Ectodermal cell (in vitro differentiated cells): Measurements from ENCODE around the gene AP3D1.

Experiments used
- H3K27ac ChIP-seq: 2 replicates; pipeline ENCODE4 v1.7.0; 2013; ENCODE audit warnings: mild to moderate bottlenecking, low read depth, low read length; ENCODE audit not compliant: insufficient read depth, poor library complexity, severe bottlenecking
- H3K27me3 ChIP-seq: 2 replicates; pipeline ENCODE4 v1.7.0; 2013; ENCODE audit warnings: mild to moderate bottlenecking, low read length; ENCODE audit not compliant: insufficient read depth, control insufficient read depth, poor library complexity, severe bottlenecking
- H3K36me3 ChIP-seq: one replicate; pipeline ENCODE4 v1.7.0; 2013; ENCODE audit warnings: low read length; ENCODE audit not compliant: control insufficient read depth, insufficient read depth
- H3K4me1 ChIP-seq: one replicate; pipeline ENCODE4 v1.7.0; 2013; ENCODE audit warnings: low read length; ENCODE audit not compliant: control insufficient read depth, insufficient read depth
- H3K4me3 ChIP-seq: 2 replicates; pipeline ENCODE4 v1.7.0; 2013; ENCODE audit warnings: low read depth, low read length, control low read depth; ENCODE audit not compliant: insufficient read depth
- H3K9me3 ChIP-seq: 2 replicates; pipeline ENCODE4 v1.7.0; 2013; ENCODE audit warnings: mild to moderate bottlenecking, low read length, moderate library complexity; ENCODE audit not compliant: control insufficient read depth
- WGBS, 2 experiments: methylation state at CpG; one replicate each; pipeline ENCODE4 v1.1.7; 2013; ENCODE audit warnings: missing lambda C conversion rate in 2 of 2; 5-methylcytosine and 5-hydroxymethylcytosine counted together

AP3D1 gene

GRCh38 chr19:2110822-2111221 lies 40.5 kb downstream of the AP3D1 start:
- Histone ChIP-seq H3K4me1 (no peaks in the 10 kb centered on the region), H3K27me3 (no peaks in the 10 kb centered on the region), H3K27ac (no peak overlapping the region), H3K9me3 (no peaks in the 10 kb centered on the region), H3K4me3 (no peak overlapping the region), H3K36me3 (peaks cover 63% of the 10 kb centered on the region)
- 93 to 95% methylated on average over 13 of the region's 13 CpGs for WGBS, 2 experiments

DNA sequence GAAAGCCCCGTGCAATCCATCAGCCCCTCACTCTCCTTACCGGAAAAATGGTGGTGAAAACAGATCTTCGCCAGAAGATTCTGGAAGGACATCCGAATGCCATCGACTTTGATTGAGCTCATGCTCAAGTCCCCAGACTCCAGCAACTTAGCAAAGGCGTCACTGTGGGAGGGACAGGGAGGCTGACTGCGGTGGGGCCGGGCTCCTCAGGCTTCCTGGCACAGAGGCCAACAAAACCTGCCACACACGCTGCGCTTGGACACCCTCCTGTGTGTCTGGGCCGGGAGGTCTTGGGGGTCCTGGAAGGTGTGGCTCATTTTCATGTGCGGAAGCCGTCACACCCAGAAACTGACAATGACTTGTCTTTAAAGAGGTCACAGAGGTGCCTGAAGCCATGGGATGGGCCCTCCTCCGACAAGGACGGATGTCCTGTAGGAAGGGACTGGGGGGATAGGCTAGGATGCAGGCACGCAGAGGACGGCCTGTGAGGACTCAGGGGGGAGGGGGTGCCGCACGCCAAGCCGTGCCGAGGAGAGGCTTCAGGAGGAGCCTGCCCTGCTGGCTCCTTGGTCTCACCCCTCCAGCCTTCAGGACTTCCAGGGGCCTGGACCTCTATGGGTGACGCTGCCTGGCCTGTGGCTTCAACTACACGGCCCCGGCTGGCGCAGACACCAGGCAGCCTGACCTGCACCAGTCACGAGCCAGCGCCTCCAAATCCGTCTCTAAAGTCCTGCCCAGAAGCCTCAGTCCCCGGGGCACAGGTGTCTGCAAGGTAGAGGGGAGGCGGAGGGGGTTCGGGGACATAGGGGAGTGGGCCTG lies 42.1 kb downstream of the AP3D1 start:
- 96% methylated on average over 31 of the region's 31 CpGs for WGBS, 2 experiments
- Histone ChIP-seq H3K4me1 (no peaks in the 10 kb centered on the region), H3K27ac (no peak overlapping the region), H3K27me3 (no peaks in the 10 kb centered on the region), H3K4me3 (no peak overlapping the region), H3K9me3 (no peaks in the 10 kb centered on the region), H3K36me3 (peaks cover 56% of the 10 kb centered on the region)

DNA sequence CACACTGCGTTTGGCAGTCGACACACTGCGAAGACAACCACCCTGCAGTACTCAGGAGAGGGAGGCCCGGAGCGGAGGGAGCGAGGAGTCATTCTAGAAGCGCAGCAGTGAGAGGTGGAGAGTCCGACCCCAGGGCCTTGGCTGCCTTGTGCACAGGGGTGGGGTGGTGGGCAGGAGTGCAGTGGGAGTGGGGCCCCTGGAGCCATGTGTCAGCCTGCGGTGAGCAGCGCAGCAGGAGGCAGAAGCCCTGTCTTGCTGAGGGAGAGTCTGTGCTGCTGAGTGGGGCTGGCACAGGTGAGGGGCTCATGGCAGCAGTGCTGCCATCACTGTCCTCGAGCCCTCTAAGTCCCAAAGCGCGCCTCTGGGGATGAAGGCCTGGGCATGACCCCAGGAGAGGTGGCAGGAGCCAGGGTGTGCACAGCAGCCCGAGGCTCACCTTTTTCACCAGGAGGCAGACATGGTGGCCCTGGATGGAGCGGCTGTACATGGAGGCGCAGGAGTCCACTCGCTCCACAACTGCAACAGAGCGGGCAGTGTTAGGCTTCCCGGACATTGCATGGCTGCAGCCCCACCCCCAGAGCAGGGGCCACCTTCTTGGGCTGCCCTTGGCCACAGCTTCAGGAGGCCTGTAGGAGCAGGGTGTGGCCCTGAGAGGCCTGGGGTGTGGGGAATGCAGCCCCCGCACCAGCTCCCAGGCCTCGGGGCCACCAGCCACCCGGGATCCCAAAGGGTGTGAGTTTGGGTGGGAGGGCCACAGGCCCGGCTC lies 42.9 kb downstream of the AP3D1 start:
- no peaks in the 10 kb centered on the region for H3K4me1 ChIP-seq
- no peak overlapping the region for H3K4me3 ChIP-seq
- 96% methylated on average over 23 of the region's 23 CpGs for WGBS, 2 experiments
- H3K36me3 ChIP-seq, result peaks cover 60% of the 10 kb centered on the region
- no peaks in the 10 kb centered on the region for H3K9me3 ChIP-seq
- H3K27me3 ChIP-seq, result no peaks in the 10 kb centered on the region
- no peak overlapping the region for H3K27ac ChIP-seq

DNA sequence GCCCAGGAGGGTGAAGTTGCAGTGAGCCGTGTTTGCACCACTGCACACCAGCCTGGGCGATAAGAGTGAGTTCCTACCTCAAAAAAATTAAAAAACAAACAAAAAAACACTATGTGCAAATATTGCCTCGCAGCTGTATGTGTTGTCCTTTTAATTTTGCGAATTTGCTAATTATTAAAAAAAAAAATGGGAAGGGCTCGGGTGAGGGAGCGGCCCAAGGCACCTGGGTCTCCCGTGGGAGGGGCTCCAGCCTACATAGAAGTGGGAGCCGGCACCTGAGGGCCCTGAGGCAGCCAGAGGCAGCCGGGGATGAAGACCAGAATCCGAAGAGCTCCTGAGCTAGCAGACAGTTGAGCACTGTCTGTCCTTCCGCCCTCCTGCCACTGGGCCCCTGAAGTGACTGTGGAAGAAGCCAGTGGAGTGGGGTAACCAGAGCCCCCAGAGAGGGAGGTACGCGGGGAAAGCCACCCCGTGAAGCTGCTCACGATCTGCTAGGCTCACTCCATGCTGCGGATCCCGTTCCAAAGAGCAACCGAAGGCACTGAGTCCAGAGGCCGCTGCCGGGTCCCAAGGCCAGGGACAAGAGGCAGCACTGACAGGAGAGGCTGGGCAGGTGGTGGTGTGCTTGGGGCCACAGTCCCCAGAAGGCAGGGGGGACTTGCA lies 48.2 kb downstream of the AP3D1 start:
- H3K36me3 ChIP-seq, result peaks cover 55% of the 10 kb centered on the region

DNA sequence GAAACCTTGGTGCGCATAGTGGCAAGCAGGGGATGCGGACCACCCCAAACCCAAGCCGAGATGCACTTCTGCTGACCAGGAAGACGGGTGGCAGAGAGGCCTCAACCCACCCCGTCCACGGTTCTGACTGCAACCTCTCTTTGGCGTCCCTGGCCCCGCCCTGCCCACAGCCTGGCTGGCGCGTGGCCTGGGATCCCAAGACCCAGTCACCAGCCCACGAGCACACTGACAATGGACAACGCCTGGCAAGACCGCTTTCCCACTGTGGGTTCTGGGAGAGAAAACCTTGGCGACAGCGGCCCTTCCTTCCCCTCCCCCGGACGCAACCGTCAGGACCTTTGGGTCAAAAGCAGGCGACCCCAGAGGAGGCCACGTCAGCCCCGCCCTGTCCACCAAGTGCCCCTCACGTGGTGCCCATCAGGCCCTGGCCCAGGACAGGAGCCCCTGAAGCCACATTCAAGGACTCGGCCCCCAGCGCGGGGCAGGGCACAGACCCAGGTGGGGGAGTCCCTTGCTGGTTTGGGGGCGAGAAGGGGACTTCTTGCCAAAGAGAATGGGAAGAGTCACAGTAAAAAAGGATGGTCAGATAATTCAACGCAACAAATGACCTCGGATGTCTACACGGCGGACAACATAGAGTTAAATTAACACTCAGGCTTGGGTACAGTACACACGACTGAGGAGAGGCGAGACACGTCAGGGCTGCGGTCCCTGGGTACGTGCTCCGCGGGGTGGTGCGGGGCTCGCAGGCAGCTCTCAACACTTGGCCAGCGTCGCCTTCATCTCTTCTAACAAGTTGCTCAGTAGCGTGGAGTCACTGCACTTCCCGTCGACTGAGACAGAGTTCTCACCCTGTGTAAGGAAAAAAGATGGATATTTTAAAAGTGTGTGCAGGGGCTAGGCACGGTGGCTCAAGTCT lies 49.7 kb downstream of the AP3D1 start:
- H3K4me1 ChIP-seq, result no peaks in the 10 kb centered on the region
- no peaks in the 10 kb centered on the region for H3K9me3 ChIP-seq
- no peak overlapping the region for H3K4me3 ChIP-seq
- WGBS, 2 experiments, result 96 to 97% methylated on average over 45 of the region's 45 CpGs
- H3K27me3 ChIP-seq, result no peaks in the 10 kb centered on the region
- H3K36me3 ChIP-seq, result peaks cover 44% of the 10 kb centered on the region
- H3K27ac ChIP-seq, result no peak overlapping the region

More for the DNA sequence above, 48.2 kb downstream of the AP3D1 start:
- no peaks in the 10 kb centered on the region for H3K9me3 ChIP-seq
- H3K27ac ChIP-seq, result peak overlapping the region; percentile 36
- no peaks in the 10 kb centered on the region for H3K4me1 ChIP-seq
- WGBS, 2 experiments, result 95 to 97% methylated on average over 20 of the region's 20 CpGs
- H3K27me3 ChIP-seq, result no peaks in the 10 kb centered on the region
- no peak overlapping the region for H3K4me3 ChIP-seq

DNA sequence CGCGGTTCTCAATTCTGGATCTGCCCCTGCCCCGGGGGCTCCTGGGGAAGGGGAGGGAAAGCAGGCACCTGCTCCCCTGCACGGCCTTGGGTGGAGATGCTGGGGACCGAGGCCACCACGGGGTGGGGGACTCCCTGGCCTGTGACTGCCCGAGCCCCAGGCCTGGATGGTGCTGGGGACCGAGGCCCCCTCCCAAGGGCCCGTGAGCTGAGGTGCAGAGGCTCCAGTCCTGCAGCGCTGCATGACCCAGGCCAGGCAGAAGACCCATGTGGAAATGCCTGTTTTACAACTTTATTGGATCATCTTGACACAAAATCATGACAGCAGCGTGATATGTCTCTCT lies 50.7 kb downstream of the AP3D1 start:
- WGBS, 2 experiments, result 96 to 97% methylated on average over 11 of the region's 11 CpGs
- no peak overlapping the region for H3K4me3 ChIP-seq
- H3K9me3 ChIP-seq, result no peaks in the 10 kb centered on the region
- H3K4me1 ChIP-seq, result no peaks in the 10 kb centered on the region
- no peaks in the 10 kb centered on the region for H3K27me3 ChIP-seq
- H3K36me3 ChIP-seq, result peaks cover 35% of the 10 kb centered on the region
- no peak overlapping the region for H3K27ac ChIP-seq

DNA sequence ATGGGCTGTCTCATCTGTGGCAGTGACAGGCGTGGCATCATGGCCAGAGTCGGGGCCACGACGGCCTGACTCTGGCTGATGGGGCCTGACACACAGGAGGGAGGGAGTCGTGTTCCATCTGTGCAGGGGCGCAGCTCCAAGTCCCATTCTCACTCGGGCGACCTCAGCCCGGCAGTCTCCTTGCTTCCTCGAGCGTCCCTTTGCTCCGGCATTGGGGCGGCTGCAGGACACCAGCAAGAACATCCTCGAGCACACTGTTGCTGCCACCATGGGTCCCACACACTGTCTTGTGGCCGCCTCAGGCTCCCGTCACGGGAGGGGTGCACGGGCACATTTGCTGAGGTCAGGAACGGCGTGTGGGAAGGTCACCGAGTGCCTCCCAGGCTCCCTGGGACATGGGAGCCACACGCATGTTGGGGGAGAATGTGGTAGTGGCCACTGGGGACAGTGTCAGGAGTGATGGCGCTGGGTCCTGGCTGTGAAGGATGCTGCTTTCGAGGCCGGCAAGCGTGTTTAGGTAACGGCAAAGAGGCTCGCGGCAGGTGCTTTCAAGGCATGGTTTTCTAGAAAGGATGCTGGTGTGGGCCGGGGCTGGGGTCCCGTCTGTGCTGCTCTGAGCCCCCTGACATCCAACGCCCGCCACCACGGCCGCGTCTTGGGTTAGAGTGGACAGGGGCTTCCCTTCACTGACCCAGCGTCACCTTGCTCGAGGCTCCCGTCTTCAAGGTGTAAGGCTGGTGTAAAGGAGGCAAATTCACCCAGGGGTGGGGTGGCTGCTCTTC lies 51.2 kb downstream of the AP3D1 start:
- 95 to 96% methylated on average over 39 of the region's 39 CpGs for WGBS, 2 experiments

GRCh38 chr19:2099054-2099501 lies 52.3 kb downstream of the AP3D1 start:
- 88 to 92% methylated on average over 16 of the region's 16 CpGs for WGBS, 2 experiments

More for the DNA sequence above, 51.2 kb downstream of the AP3D1 start:
- Histone ChIP-seq H3K4me3 (no peak overlapping the region), H3K27ac (no peak overlapping the region), H3K4me1 (peaks cover 2% of the 10 kb centered on the region), H3K36me3 (peaks cover 31% of the 10 kb centered on the region), H3K9me3 (no peaks in the 10 kb centered on the region), H3K27me3 (no peaks in the 10 kb centered on the region)

GRCh38 chr19:2097886-2098327 lies 53.5 kb downstream of the AP3D1 start:
- Histone ChIP-seq H3K9me3 (no peaks in the 10 kb centered on the region), H3K4me1 (peaks cover 4% of the 10 kb centered on the region), H3K4me3 (no peak overlapping the region), H3K36me3 (peaks cover 18% of the 10 kb centered on the region), H3K27ac (no peak overlapping the region), H3K27me3 (no peaks in the 10 kb centered on the region)
- 90% methylated on average over 23 of the region's 23 CpGs for WGBS, 2 experiments

More at GRCh38 chr19:2099054-2099501, 52.3 kb downstream of the AP3D1 start:
- Histone ChIP-seq H3K4me1 (peaks cover 4% of the 10 kb centered on the region), H3K9me3 (no peaks in the 10 kb centered on the region), H3K27me3 (no peaks in the 10 kb centered on the region), H3K4me3 (no peak overlapping the region), H3K27ac (no peak overlapping the region), H3K36me3 (peaks cover 30% of the 10 kb centered on the region)
